HEK293 (cell line): Measurements from ENCODE around the gene SMIM41.

ENCODE experiments used
- CTCF ChIA-PET: fragments of 350-600 bp; formaldehyde crosslinking; extraction: SDS; loops from one replicate; lab custom pipeline; 2021; ENCODE audit warnings: antibody characterized with exemption; lab: Yijun Ruan, JAX
- POLR2A ChIA-PET: fragments of 300-600 bp; formaldehyde crosslinking; extraction: SDS; loops from one replicate; lab custom pipeline; 2020; ENCODE audit warnings: antibody characterized with exemption, inconsistent platforms; lab: Yijun Ruan, JAX
- H3K27ac ChIP-seq: fragments of 200-500 bp; sonication (Bioruptor generic); 2 replicates; pipeline ENCODE4 v1.5.1; 2014; ENCODE audit warnings: low read depth, low read length, control low read depth, inconsistent platforms; ENCODE audit errors: extremely low read depth
- H3K36me3 ChIP-seq, 2 experiments: fragments of 200-500 bp in 1 of 2; sonication (Bioruptor generic) in 1 of 2; 1 replicate in 1 of 2; 2 replicates in 1 of 2; pipeline ENCODE4 v1.5.1; 2014 to 2017; ENCODE audit warnings: inconsistent platforms in 2 of 2, low read length in 2 of 2; ENCODE audit not compliant: control insufficient read depth in 2 of 2, insufficient read depth in 1 of 2
- H3K4me1 ChIP-seq: fragments of 200-500 bp; sonication (Bioruptor generic); 2 replicates; pipeline ENCODE4 v1.5.1; 2014; ENCODE audit warnings: mild to moderate bottlenecking, low read length, inconsistent platforms; ENCODE audit not compliant: control insufficient read depth, insufficient read depth
- H3K4me3 ChIP-seq: 2 replicates; pipeline ENCODE4 v1.5.1; 2011; ENCODE audit warnings: low read depth, mild to moderate bottlenecking, control low read depth, low read length, moderate library complexity
- H3K9me3 ChIP-seq: fragments of 200-500 bp; sonication (Bioruptor generic); 2 replicates; pipeline ENCODE4 v1.5.1; 2014; ENCODE audit warnings: low read depth, low read length, inconsistent platforms; ENCODE audit not compliant: control insufficient read depth, insufficient read depth
- GLIS1 ChIP-seq: fragments of 450-650 bp; formaldehyde crosslinking; IDR thresholded peaks from 2 replicates; pipeline ENCODE4 v1.5.1; 2016; ENCODE audit warnings: missing biosample characterization, missing genetic modification characterization
- KLF16 ChIP-seq: fragments of 450-650 bp; formaldehyde crosslinking; IDR thresholded peaks from 2 replicates; pipeline ENCODE4 v1.5.1; 2017; ENCODE audit warnings: missing biosample characterization, missing genetic modification characterization
- MZF1 ChIP-seq: fragments of 450-650 bp; formaldehyde crosslinking; IDR thresholded peaks from 2 replicates; pipeline ENCODE4 v1.5.1; 2017; ENCODE audit warnings: missing biosample characterization, missing genetic modification characterization, borderline replicate concordance
- OVOL3 ChIP-seq: fragments of 450-650 bp; formaldehyde crosslinking; IDR thresholded peaks from 2 replicates; pipeline ENCODE4 v1.5.1; 2016; ENCODE audit warnings: missing biosample characterization, missing genetic modification characterization
- PATZ1 ChIP-seq: fragments of 450-650 bp; formaldehyde crosslinking; IDR thresholded peaks from 2 replicates; pipeline ENCODE4 v1.5.1; 2016; ENCODE audit warnings: missing biosample characterization, missing genetic modification characterization
- REST ChIP-seq: fragments of 450-650 bp; formaldehyde crosslinking; IDR thresholded peaks from 2 replicates; pipeline ENCODE4 v1.5.1; 2016; ENCODE audit warnings: missing biosample characterization, missing genetic modification characterization
- ZBTB49 ChIP-seq: fragments of 450-650 bp; formaldehyde crosslinking; IDR thresholded peaks from 2 replicates; pipeline ENCODE4 v1.5.1; 2016; ENCODE audit warnings: missing biosample characterization, missing genetic modification characterization, low read depth
- ZFP69B ChIP-seq: fragments of 450-650 bp; formaldehyde crosslinking; IDR thresholded peaks from 2 replicates; pipeline ENCODE4 v1.5.1; 2016; ENCODE audit warnings: missing biosample characterization, missing genetic modification characterization
- ZNF394 ChIP-seq: fragments of 450-650 bp; formaldehyde crosslinking; IDR thresholded peaks from 2 replicates; pipeline ENCODE4 v1.5.1; 2016; ENCODE audit warnings: missing biosample characterization, missing genetic modification characterization, mild to moderate bottlenecking, moderate library complexity, borderline replicate concordance
- ZNF548 ChIP-seq: fragments of 450-650 bp; formaldehyde crosslinking; IDR thresholded peaks from 2 replicates; pipeline ENCODE4 v1.5.1; 2016; ENCODE audit warnings: missing biosample characterization, missing genetic modification characterization
- ZNF626 ChIP-seq: fragments of 450-650 bp; sonication (Bioruptor Pico); formaldehyde crosslinking; IDR thresholded peaks from 2 replicates; pipeline ENCODE4 v1.5.1; 2018; ENCODE audit warnings: missing biosample characterization, missing genetic modification characterization, inconsistent platforms
- ZNF76 ChIP-seq: fragments of 450-650 bp; formaldehyde crosslinking; IDR thresholded peaks from 2 replicates; pipeline ENCODE4; 2016; ENCODE audit warnings: low read depth, missing biosample characterization, missing genetic modification characterization, borderline replicate concordance
- ZNF777 ChIP-seq: fragments of 450-650 bp; formaldehyde crosslinking; IDR thresholded peaks from 2 replicates; pipeline ENCODE4 v1.5.1; 2017; ENCODE audit warnings: missing biosample characterization, missing genetic modification characterization, borderline replicate concordance
- TF ChIP-seq, protein P1 (sequence below): fragments of 450-650 bp; formaldehyde crosslinking; IDR thresholded peaks from 2 replicates; pipeline ENCODE4 v1.5.1; 2016; ENCODE audit warnings: missing biosample characterization, missing genetic modification characterization
- TF ChIP-seq, protein P2 (sequence below): fragments of 450-650 bp; formaldehyde crosslinking; IDR thresholded peaks from 2 replicates; pipeline ENCODE4 v1.5.1; 2016; ENCODE audit warnings: missing biosample characterization, missing genetic modification characterization

The SMIM41 gene

GRCh38 chr12:52090291-52090690, 10.8 kb downstream of the SMIM41 start:
- H3K36me3 ChIP-seq = no peaks in the 10 kb centered on the region
- H3K4me3 ChIP-seq = no peak overlapping the region
- ChIA-PET CTCF (interaction anchor here (1.2 to 1.9 kb wide), 2 partner anchors 65 to 70 kb away, joined by 4 to 20 read pairs; no protein-coding TSS in a partner anchor), POLR2A (interaction anchor here (0.9 to 1.1 kb wide), 2 partner anchors 12 to 68 kb away, joined by 3 read pairs; no protein-coding TSS in a partner anchor)
- no peaks in the 10 kb centered on the region for H3K9me3 ChIP-seq
- TF ChIP-seq, protein P1, sequence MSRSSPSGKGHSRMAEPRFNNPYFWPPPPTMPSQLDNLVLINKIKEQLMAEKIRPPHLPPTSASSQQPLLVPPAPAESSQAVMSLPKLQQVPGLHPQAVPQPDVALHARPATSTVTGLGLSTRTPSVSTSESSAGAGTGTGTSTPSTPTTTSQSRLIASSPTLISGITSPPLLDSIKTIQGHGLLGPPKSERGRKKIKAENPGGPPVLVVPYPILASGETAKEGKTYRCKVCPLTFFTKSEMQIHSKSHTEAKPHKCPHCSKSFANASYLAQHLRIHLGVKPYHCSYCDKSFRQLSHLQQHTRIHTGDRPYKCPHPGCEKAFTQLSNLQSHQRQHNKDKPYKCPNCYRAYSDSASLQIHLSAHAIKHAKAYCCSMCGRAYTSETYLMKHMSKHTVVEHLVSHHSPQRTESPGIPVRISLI = no peak
- TF ChIP-seq PATZ1 = no peak
- TF ChIP-seq ZNF76 (tag by site-specific recombination) = no peak
- TF ChIP-seq ZBTB49 (tag by site-specific recombination) = no peak
- no peak for TF ChIP-seq KLF16 (tag by site-specific recombination)
- no peak for TF ChIP-seq ZNF626 (tag by site-specific recombination)
- TF ChIP-seq, protein P2, sequence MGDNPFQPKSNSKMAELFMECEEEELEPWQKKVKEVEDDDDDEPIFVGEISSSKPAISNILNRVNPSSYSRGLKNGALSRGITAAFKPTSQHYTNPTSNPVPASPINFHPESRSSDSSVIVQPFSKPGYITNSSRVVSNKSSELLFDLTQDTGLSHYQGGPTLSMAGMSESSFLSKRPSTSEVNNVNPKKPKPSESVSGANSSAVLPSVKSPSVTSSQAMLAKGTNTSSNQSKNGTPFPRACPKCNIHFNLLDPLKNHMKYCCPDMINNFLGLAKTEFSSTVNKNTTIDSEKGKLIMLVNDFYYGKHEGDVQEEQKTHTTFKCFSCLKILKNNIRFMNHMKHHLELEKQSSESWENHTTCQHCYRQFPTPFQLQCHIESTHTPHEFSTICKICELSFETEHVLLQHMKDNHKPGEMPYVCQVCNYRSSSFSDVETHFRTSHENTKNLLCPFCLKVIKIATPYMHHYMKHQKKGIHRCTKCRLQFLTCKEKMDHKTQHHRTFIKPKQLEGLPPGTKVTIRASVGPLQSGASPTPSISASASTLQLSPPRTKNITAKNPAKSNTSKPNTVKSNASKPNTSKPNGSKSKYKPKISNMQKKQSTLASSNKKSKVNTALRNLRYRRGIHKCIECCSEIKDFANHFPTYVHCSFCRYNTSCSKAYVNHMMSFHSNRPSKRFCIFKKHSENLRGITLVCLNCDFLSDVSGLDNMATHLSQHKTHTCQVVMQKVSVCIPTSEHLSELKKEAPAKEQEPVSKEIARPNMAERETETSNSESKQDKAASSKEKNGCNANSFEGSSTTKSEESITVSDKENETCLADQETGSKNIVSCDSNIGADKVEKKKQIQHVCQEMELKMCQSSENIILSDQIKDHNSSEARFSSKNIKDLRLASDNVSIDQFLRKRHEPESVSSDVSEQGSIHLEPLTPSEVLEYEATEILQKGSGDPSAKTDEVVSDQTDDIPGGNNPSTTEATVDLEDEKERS (tag by site-specific recombination) = no peak
- TF ChIP-seq GLIS1 (tag by site-specific recombination) = no peak
- TF ChIP-seq ZFP69B (tag by site-specific recombination) = no peak
- TF ChIP-seq MZF1 (tag by site-specific recombination) = no peak
- no peak for TF ChIP-seq ZNF394 (tag by site-specific recombination)
- TF ChIP-seq ZNF777 (tag by site-specific recombination) = no peak
- TF ChIP-seq ZNF548 (tag by site-specific recombination) = no peak
- H3K27ac ChIP-seq = no peak overlapping the region
- no peaks in the 10 kb centered on the region for H3K4me1 ChIP-seq

GRCh38 chr12:52091061-52091460, 11.6 kb downstream of the SMIM41 start:
- Histone ChIP-seq H3K36me3 (no peaks in the 10 kb centered on the region), H3K4me1 (no peaks in the 10 kb centered on the region), H3K9me3 (no peaks in the 10 kb centered on the region), H3K4me3 (no peak overlapping the region), H3K27ac (no peak overlapping the region)
- ChIA-PET CTCF (interaction anchor here (0.7 to 1.9 kb wide), 5 partner anchors 27 to 87 kb away, joined by 3 to 20 read pairs (median 4); no protein-coding TSS in a partner anchor), POLR2A (interaction anchor here (0.9 to 1.1 kb wide), 2 partner anchors 13 to 68 kb away, joined by 3 read pairs; no protein-coding TSS in a partner anchor)
- TF ChIP-seq REST (tag by site-specific recombination) (0 out of 2 replicates have a peak, but pooled peaks have one; percentile 14), OVOL3 (tag by site-specific recombination) (no peak)
